ENCODE data around the gene ATXN10. TPM values are rescaled to one million over a fixed set of nuclear protein-coding genes. Genes with fewer than 3 reads are reported as not detected.

Gene ATXN10
- total RNA-seq, 4 donors from 2014 or later, result 83.5 to 127 (median 96.6) TPM

- no peak for TF ChIP-seq CTCF (IDR thresholded peaks at IDR 0.05; ENCODE audit: low read depth)
Measured at GRCh38 chr22:45855961-45856360, 184.3 kb downstream of the ATXN10 start.

GRCh38 chr22:45857519-45857918 is 185.9 kb downstream of the ATXN10 start:
- TF ChIP-seq CTCF (IDR thresholded peaks at IDR 0.05; ENCODE audit: low read depth), result no peak

- TF ChIP-seq CTCF (IDR thresholded peaks at IDR 0.05; ENCODE audit: low read depth), result no peak
Measured at GRCh38 chr22:45859231-45860161, 187.9 kb downstream of the ATXN10 start.

- TF ChIP-seq CTCF (IDR thresholded peaks at IDR 0.05; ENCODE audit: low read depth), result no peak
Measured at GRCh38 chr22:45860201-45860600, 188.6 kb downstream of the ATXN10 start.

- no peak for TF ChIP-seq CTCF (IDR thresholded peaks at IDR 0.05; ENCODE audit: low read depth)
Measured at GRCh38 chr22:45861259-45861658, 189.6 kb downstream of the ATXN10 start.

GRCh38 chr22:45863981-45864751 is 192.5 kb downstream of the ATXN10 start:
- TF ChIP-seq CTCF (IDR thresholded peaks at IDR 0.05; ENCODE audit: low read depth), result no peak

GRCh38 chr22:45864959-45865476 is 193.4 kb downstream of the ATXN10 start:
- no peak for TF ChIP-seq CTCF (IDR thresholded peaks at IDR 0.05; ENCODE audit: low read depth)

All from subcutaneous adipose tissue (tissue), 4 donors.